GM12892 (cell line): ENCODE results near the gene RAB11A.

Source experiments
- DNase-seq: peaks from one replicate; pipeline ENCODE4 v3.0.0; 2011; ENCODE audit not compliant: insufficient read length
- FAIRE-seq: peaks from 2 replicates; lab custom pipeline; 2011; peaks lifted over from hg19 to GRCh38; lab: Jason Lieb, UNC
- POLR2A ChIP-seq: IDR thresholded peaks from 2 replicates; pipeline ENCODE4 v1.6.1; 2011; ENCODE audit warnings: low read depth, low read length, control low read depth
- POLR2AphosphoS5 ChIP-seq: IDR thresholded peaks from 2 replicates; pipeline ENCODE4 v1.6.1; 2011; ENCODE audit warnings: low read depth, low read length, control low read depth
- TAF1 ChIP-seq: IDR thresholded peaks from 2 replicates; pipeline ENCODE4 v1.6.1; 2011; ENCODE audit warnings: low read depth, mild to moderate bottlenecking, control low read depth, low read length, borderline replicate concordance

The RAB11A gene

DNA sequence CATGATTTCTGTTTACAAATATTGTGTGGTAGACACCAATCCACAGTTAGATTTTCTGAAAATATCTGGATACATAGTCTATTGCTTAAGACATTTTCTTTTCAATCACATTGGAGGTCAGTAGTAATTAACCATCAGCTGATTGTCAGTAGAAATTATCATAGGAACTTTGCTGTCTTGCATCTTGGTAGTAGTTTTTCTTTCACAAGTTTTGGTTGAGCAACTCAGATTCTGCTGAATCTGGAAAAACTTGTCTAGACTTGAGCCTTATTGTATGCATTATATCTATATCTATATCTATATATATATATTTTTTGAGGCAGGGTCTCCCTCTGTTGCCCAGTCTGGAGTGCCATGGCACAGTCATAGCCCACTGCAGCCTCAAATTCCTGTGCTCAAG lies 4.0 kb downstream of the RAB11A start:
- FAIRE-seq (no peak), DNase-seq (no peak)
- TF ChIP-seq TAF1 = no peak
- no peak for TF ChIP-seq POLR2AphosphoS5
- no peak for TF ChIP-seq POLR2A

GRCh38 chr15:65875458-65875857 lies 6.2 kb downstream of the RAB11A start:
- FAIRE-seq (no peak), DNase-seq (no peak)
- TF ChIP-seq TAF1 (no peak), POLR2A (no peak), POLR2AphosphoS5 (no peak)

DNA sequence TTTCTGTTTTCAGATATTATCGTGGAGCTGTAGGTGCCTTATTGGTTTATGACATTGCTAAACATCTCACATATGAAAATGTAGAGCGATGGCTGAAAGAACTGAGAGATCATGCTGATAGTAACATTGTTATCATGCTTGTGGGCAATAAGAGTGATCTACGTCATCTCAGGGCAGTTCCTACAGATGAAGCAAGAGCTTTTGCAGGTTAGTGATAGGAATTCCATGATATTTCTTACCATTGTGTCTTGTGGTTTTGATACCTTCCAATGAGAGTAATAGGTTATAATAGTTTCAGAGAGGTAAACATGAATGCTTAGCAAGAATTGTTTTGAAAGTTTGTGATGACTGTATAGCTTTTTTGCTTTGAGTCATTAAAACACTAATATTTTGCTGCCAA lies 8.5 kb downstream of the RAB11A start:
- DNase-seq = no peak
- TF ChIP-seq POLR2A (no peak), POLR2AphosphoS5 (no peak), TAF1 (no peak)
- no peak for FAIRE-seq

DNA sequence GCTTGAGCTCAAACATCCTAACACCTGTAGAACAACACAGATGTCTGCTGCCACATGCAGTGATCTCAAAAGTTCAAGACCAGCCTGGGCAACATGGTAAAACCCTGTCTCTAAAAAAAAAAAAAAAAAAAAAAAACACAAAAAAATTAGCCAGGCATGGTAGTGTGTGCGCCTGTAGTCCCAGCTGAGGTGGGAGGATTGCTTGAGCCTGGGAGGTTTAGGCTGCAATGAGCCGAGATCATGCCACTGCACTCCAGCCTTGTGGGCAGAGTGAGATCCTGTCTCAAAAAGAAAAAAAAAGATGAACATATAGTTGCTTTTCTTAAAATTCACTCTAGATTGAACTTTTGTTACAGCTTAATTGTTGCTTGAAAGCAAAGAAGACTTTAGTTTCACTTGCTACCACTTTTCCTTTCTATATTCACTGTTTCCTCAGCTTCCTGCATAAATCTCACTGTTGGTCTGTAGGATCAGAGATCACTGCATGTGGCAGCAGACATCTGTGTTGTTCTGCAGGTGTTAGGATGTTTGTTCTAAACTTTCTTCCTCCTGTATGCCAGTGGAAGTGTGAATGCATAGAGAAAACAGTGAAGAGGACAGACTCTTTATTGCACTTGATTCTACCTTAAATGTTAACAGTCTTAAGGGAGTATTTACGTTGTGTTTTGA lies 12.6 kb downstream of the RAB11A start:
- TF ChIP-seq POLR2AphosphoS5 (no peak), POLR2A (no peak), TAF1 (no peak)
- peak; percentile 30 for FAIRE-seq
- DNase-seq = no peak

GRCh38 chr15:65883571-65883970 lies 14.3 kb downstream of the RAB11A start:
- FAIRE-seq (no peak), DNase-seq (no peak)
- TF ChIP-seq TAF1 = no peak
- TF ChIP-seq POLR2AphosphoS5 = no peak
- TF ChIP-seq POLR2A = no peak

GRCh38 chr15:65884511-65884910 lies 15.2 kb downstream of the RAB11A start:
- FAIRE-seq (no peak), DNase-seq (no peak)
- no peak for TF ChIP-seq POLR2A
- no peak for TF ChIP-seq POLR2AphosphoS5
- TF ChIP-seq TAF1 = no peak

- FAIRE-seq (no peak), DNase-seq (no peak)
- TF ChIP-seq TAF1 (no peak), POLR2AphosphoS5 (no peak), POLR2A (no peak)
These were observed 16.5 kb downstream of the RAB11A start for GRCh38 chr15:65885668-65886218.

- TF ChIP-seq TAF1 = no peak
- no peak for TF ChIP-seq POLR2AphosphoS5
- TF ChIP-seq POLR2A = no peak
- FAIRE-seq (peak; percentile 40), DNase-seq (no peak)
These were observed 18.3 kb downstream of the RAB11A start for GRCh38 chr15:65887565-65887964.

GRCh38 chr15:65888981-65889380 lies 19.7 kb downstream of the RAB11A start:
- FAIRE-seq = peak; percentile 81
- TF ChIP-seq TAF1 (no peak), POLR2A (no peak), POLR2AphosphoS5 (no peak)
- no peak for DNase-seq

GRCh38 chr15:65893060-65893459 lies 23.8 kb downstream of the RAB11A start:
- DNase-seq (no peak), FAIRE-seq (no peak)
- TF ChIP-seq POLR2AphosphoS5 (no peak), POLR2A (no peak), TAF1 (no peak)

- FAIRE-seq = no peak
- no peak for DNase-seq
- TF ChIP-seq POLR2AphosphoS5 (no peak), TAF1 (no peak), POLR2A (no peak)
These were observed 26.9 kb downstream of the RAB11A start for GRCh38 chr15:65896236-65896635.

DNA sequence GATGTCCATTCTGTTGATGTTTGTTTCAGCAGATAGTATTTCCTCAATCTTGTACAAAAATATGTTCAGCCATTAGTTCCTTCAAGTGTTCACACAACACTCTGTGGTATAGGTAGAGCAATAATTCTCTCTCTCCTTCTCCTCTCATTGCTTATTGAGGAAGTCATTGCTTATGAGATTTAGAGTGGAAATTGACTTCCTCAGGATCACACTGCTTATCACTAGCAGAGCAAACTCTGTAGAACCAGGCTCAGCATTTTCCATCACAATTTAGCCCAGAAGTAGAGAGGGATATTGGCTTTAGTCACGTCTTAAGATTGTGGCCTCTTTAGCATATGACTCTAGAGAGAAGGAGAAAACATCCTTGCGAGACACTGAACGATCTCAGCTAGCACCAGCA lies 31.2 kb downstream of the RAB11A start:
- no peak for FAIRE-seq
- no peak for DNase-seq
- TF ChIP-seq POLR2A (no peak), POLR2AphosphoS5 (no peak), TAF1 (no peak)

GRCh38 chr15:65901336-65901735 lies 32.0 kb downstream of the RAB11A start:
- TF ChIP-seq POLR2AphosphoS5 = no peak
- no peak for TF ChIP-seq TAF1
- TF ChIP-seq POLR2A = no peak
- DNase-seq = no peak
- no peak for FAIRE-seq
